HCT116 (cell line): ENCODE data around the gene CYB5D1. TPM values are rescaled to one million over a fixed set of nuclear protein-coding genes. Genes with fewer than 3 reads are reported as not detected.

ENCODE experiments used
- ATAC-seq: fragments of 200-7000 bp; cut with Tn5 transposase; 2 replicates; pipeline ENCODE4 v1.9.1; 2020; ENCODE audit warnings: mild to moderate bottlenecking, moderate library complexity
- BruUV-seq: library from RNA; stranded (reverse); fragments of 400-500 nt; replicated peaks from 2 replicates; lab custom pipeline; 2021; lab: Mats Ljungman, UMichigan
- CTCF ChIA-PET: fragments of 300-600 bp; sonication (Branson Sonifier 250); formaldehyde crosslinking; loops from one replicate; lab custom pipeline; 2021; ENCODE audit warnings: antibody characterized with exemption; lab: Charles Lee
- POLR2A ChIA-PET: fragments of 300-600, 350-600 bp; sonication (Branson Sonifier 250); formaldehyde crosslinking; loops from one replicate; lab custom pipeline; 2021; ENCODE audit warnings: antibody characterized with exemption; lab: Charles Lee
- RAD21 ChIA-PET, 2 experiments: fragments of 300-600 bp; sonication (Branson Sonifier 250); formaldehyde crosslinking; loops; one replicate each; lab custom pipeline; 2023; ENCODE audit warnings: low total read pairs in 2 of 2; ENCODE audit not compliant: uncharacterized antibody in 2 of 2, unreplicated experiment in 2 of 2, low non-redundant PET in 1 of 2; lab: Charles Lee
- DNase-seq: peaks from one replicate; pipeline ENCODE4 v3.0.0-alpha.2; 2010; ENCODE audit warnings: low read depth, low spot score
- H2AFZ ChIP-seq: fragments of 200-600 bp; shearing (Covaris generic), sonication (generic); 2 replicates; pipeline ENCODE4 v1.6.1; 2017; ENCODE audit warnings: low read depth, mixed run types, mixed read lengths, antibody characterized with exemption, low read length; ENCODE audit not compliant: poor library complexity, severe bottlenecking
- H3K27ac ChIP-seq: 2 replicates; pipeline ENCODE4 v1.5.1; 2012; ENCODE audit warnings: low read depth, low read length
- H3K27me3 ChIP-seq: fragments of 200-600 bp; sonication (generic); 2 replicates; pipeline ENCODE4 v1.6.1; 2016; ENCODE audit warnings: mixed run types, low read length, mixed read lengths; ENCODE audit not compliant: insufficient read depth
- H3K36me3 ChIP-seq, 2 experiments: fragments of 200-500 bp in 1 of 2; fragments of 200-600 bp in 1 of 2; sonication (Bioruptor generic) in 1 of 2; sonication (generic) in 1 of 2; 2 replicates each; pipeline versions ENCODE4 v1.5.1 to v1.6.1; 2014 to 2016; ENCODE audit warnings: low read length in 2 of 2, inconsistent platforms in 1 of 2, mixed read lengths in 1 of 2, mixed run types in 1 of 2; ENCODE audit not compliant: insufficient read depth in 2 of 2, control insufficient read depth in 1 of 2
- H3K4me1 ChIP-seq, 2 experiments: fragments of 200-600 bp in 1 of 2; sonication (generic) in 1 of 2; 2 replicates each; pipeline versions ENCODE4 v1.5.1 to v1.6.1; 2012 to 2017; ENCODE audit warnings: low read length in 2 of 2, inconsistent platforms in 1 of 2, mild to moderate bottlenecking in 1 of 2, mixed read lengths in 1 of 2, mixed run types in 1 of 2, moderate library complexity in 1 of 2; ENCODE audit not compliant: insufficient read depth in 2 of 2, control insufficient read depth in 1 of 2
- H3K4me2 ChIP-seq: fragments of 200-600 bp; sonication (generic); 2 replicates; pipeline ENCODE4 v1.6.1; 2017; ENCODE audit warnings: mixed run types, low read length, mixed read lengths
- H3K4me3 ChIP-seq, 2 experiments: fragments of 200-600 bp in 1 of 2; sonication (generic) in 1 of 2; replicated peaks in 1 of 2; 2 replicates each; pipeline ENCODE4 v1.5.1; 2011 to 2016; ENCODE audit warnings: low read length in 2 of 2, control low read depth in 1 of 2, low read depth in 1 of 2, mild to moderate bottlenecking in 1 of 2, mixed read lengths in 1 of 2, mixed run types in 1 of 2
- H3K79me2 ChIP-seq: fragments of 200-600 bp; sonication (generic); 2 replicates; pipeline ENCODE4 v1.6.1; 2017; ENCODE audit warnings: mild to moderate bottlenecking, mixed run types, low read length, moderate library complexity, mixed read lengths; ENCODE audit not compliant: insufficient read depth
- H3K9ac ChIP-seq: fragments of 200-600 bp; sonication (generic); 2 replicates; pipeline ENCODE4 v1.6.1; 2016; ENCODE audit warnings: low read length, mixed read lengths
- H3K9me2 ChIP-seq: fragments of 200-600 bp; sonication (generic), shearing (Covaris generic); 2 replicates; pipeline ENCODE4 v1.6.1; 2017; ENCODE audit warnings: mixed run types, mild to moderate bottlenecking, moderate library complexity; ENCODE audit not compliant: insufficient read depth
- H3K9me3 ChIP-seq, 2 experiments: fragments of 200-500 bp in 1 of 2; fragments of 200-600 bp in 1 of 2; sonication (Bioruptor generic) in 1 of 2; sonication (generic) in 1 of 2; 2 replicates each; pipeline ENCODE4 v1.6.1; 2014 to 2017; ENCODE audit warnings: low read length in 2 of 2, mixed read lengths in 2 of 2, inconsistent platforms in 1 of 2, low read depth in 1 of 2, mild to moderate bottlenecking in 1 of 2, mixed run types in 1 of 2, moderate library complexity in 1 of 2; ENCODE audit not compliant: control insufficient read depth in 1 of 2, insufficient read depth in 1 of 2
- H4K20me1 ChIP-seq: fragments of 200-600 bp; sonication (generic), shearing (Covaris generic); 2 replicates; pipeline ENCODE4 v1.6.1; 2017; ENCODE audit warnings: mixed run types, mild to moderate bottlenecking, moderate library complexity; ENCODE audit not compliant: insufficient read depth
- CEBPB ChIP-seq: IDR thresholded peaks from 2 replicates; pipeline ENCODE4 v1.6.1; 2012; ENCODE audit warnings: low read depth
- JUND ChIP-seq: IDR thresholded peaks from 2 replicates; pipeline ENCODE4 v1.6.1; 2012
- POLR2A ChIP-seq: IDR thresholded peaks from 2 replicates; pipeline ENCODE4 v1.7.0; 2011; ENCODE audit warnings: borderline replicate concordance; ENCODE audit not compliant: insufficient read depth, insufficient read length; ENCODE audit errors: extremely low read depth
- RAD21 ChIP-seq: IDR thresholded peaks from 2 replicates; pipeline ENCODE4 v1.6.1; 2012; ENCODE audit warnings: low read depth, mild to moderate bottlenecking
- SIN3A ChIP-seq: IDR thresholded peaks from 2 replicates; pipeline ENCODE4 v1.6.1; 2012; ENCODE audit warnings: low read depth
- SRF ChIP-seq: IDR thresholded peaks from 2 replicates; pipeline ENCODE4 v1.6.1; 2012; ENCODE audit warnings: low read depth
- TCF7L2 ChIP-seq: IDR thresholded peaks from 2 replicates; pipeline ENCODE4 v1.7.0; 2011; ENCODE audit warnings: borderline replicate concordance, inconsistent platforms; ENCODE audit not compliant: insufficient read depth, insufficient read length; ENCODE audit errors: extremely low read depth
- intact Hi-C: fragments of 100-400 bp; cut with micrococcal nuclease; formaldehyde crosslinking; loops from 2 replicates; pipeline ENCODE4 v1.10.0; 2022
- total RNA-seq: library from RNA; stranded (reverse); gene quantifications from one replicate; pipeline ENCODE4 v1.2.1, GENCODE V29; 2021; ENCODE audit not compliant: unreplicated experiment
- TF ChIP-seq, protein P1 (sequence below): IDR thresholded peaks from 2 replicates; pipeline ENCODE4 v1.6.1; 2012
- TF ChIP-seq, protein P2 (sequence below): IDR thresholded peaks from 2 replicates; pipeline ENCODE4 v1.6.1; 2012; ENCODE audit warnings: low read depth
- TF ChIP-seq, protein P3 (sequence below): IDR thresholded peaks from 2 replicates; pipeline ENCODE4 v1.6.1; 2011; ENCODE audit warnings: mild to moderate bottlenecking, low read length, moderate library complexity; ENCODE audit not compliant: insufficient replicate concordance; ENCODE audit errors: extremely low read depth

CYB5D1 gene
- total RNA-seq, 1 experiment from 2014 or later, result 21.5 TPM

DNA sequence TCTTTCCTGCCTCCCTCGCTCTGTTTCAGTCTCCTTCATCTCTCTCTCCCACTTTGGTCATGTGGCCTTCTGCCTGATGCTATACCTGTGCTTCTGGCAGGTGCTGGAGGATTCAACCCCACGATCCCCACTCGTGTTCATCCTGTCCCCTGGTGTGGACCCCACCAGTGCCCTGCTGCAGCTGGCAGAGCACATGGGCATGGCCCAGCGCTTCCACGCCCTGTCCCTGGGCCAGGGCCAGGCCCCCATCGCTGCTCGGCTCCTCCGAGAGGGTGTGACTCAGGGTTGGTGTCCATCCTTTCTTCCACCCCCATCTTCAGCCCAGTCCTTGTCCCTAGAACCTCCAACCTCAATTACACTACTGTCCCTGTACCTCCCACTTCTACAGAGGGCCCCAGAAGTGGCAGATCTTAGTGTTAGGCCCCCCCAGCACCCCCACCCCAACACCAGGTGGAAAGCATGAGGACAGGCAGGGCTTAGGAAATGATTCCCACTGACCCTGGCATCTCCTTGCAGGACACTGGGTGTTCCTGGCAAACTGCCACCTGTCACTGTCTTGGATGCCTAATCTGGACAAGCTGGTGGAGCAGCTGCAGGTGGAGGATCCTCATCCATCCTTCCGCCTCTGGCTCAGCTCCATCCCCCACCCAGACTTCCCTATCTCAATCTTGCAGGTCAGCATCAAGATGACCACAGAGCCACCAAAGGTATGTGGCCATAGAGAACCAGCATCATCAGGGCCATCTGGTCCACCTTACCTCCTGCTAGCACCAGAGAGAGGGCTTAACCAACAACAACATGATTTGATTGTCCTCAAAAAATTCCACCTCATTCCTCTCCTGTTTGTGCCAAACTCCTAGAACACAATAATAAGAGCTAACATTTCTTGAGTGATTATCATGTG, 33.5 kb upstream of the CYB5D1 start:
- no peaks in the 10 kb centered on the region for H3K9me2 ChIP-seq
- ATAC-seq (no peak), DNase-seq (no peak)
- no peak overlapping the region for H3K9ac ChIP-seq
- no peak overlapping the region for H3K4me2 ChIP-seq
- intact Hi-C loops, result loop anchor here (5.0 kb wide), 2 partner anchors 73 to 88 kb away; no protein-coding TSS in a partner anchor
- no peaks in the 10 kb centered on the region for H4K20me1 ChIP-seq
- H3K27ac ChIP-seq, result no peak overlapping the region
- H3K79me2 ChIP-seq, result no peaks in the 10 kb centered on the region
- ChIA-PET CTCF (interaction anchor here (0.8 to 3.6 kb wide), 17 partner anchors 8 to 233 kb away, joined by 3 to 25 read pairs (median 4); partner anchors contain the start of gene NAA38), RAD21 (interaction anchor here in 1 of 2 experiments (1.0 to 1.7 kb wide), 3 partner anchors 18 to 217 kb away, joined by 3 to 6 read pairs (median 4); partner anchors contain the start of gene NAA38), POLR2A (interaction anchor here (1.4 kb wide), 2 partner anchors 11 to 21 kb away, joined by 3 to 10 read pairs; partner anchors contain the start of gene KDM6B)
- H3K9me3 ChIP-seq, result no peaks in the 10 kb centered on the region
- no peaks in the 10 kb centered on the region for H3K36me3 ChIP-seq
- no peaks in the 10 kb centered on the region for H3K27me3 ChIP-seq
- TF ChIP-seq SIN3A (no peak), CEBPB (no peak), POLR2A (no peak), SRF (no peak), RAD21 (no peak), JUND (no peak), TCF7L2 (no peak)
- TF ChIP-seq, protein P1, sequence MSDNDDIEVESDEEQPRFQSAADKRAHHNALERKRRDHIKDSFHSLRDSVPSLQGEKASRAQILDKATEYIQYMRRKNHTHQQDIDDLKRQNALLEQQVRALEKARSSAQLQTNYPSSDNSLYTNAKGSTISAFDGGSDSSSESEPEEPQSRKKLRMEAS, result no peak
- TF ChIP-seq, protein P2, sequence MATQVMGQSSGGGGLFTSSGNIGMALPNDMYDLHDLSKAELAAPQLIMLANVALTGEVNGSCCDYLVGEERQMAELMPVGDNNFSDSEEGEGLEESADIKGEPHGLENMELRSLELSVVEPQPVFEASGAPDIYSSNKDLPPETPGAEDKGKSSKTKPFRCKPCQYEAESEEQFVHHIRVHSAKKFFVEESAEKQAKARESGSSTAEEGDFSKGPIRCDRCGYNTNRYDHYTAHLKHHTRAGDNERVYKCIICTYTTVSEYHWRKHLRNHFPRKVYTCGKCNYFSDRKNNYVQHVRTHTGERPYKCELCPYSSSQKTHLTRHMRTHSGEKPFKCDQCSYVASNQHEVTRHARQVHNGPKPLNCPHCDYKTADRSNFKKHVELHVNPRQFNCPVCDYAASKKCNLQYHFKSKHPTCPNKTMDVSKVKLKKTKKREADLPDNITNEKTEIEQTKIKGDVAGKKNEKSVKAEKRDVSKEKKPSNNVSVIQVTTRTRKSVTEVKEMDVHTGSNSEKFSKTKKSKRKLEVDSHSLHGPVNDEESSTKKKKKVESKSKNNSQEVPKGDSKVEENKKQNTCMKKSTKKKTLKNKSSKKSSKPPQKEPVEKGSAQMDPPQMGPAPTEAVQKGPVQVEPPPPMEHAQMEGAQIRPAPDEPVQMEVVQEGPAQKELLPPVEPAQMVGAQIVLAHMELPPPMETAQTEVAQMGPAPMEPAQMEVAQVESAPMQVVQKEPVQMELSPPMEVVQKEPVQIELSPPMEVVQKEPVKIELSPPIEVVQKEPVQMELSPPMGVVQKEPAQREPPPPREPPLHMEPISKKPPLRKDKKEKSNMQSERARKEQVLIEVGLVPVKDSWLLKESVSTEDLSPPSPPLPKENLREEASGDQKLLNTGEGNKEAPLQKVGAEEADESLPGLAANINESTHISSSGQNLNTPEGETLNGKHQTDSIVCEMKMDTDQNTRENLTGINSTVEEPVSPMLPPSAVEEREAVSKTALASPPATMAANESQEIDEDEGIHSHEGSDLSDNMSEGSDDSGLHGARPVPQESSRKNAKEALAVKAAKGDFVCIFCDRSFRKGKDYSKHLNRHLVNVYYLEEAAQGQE, result no peak
- TF ChIP-seq, protein P3, sequence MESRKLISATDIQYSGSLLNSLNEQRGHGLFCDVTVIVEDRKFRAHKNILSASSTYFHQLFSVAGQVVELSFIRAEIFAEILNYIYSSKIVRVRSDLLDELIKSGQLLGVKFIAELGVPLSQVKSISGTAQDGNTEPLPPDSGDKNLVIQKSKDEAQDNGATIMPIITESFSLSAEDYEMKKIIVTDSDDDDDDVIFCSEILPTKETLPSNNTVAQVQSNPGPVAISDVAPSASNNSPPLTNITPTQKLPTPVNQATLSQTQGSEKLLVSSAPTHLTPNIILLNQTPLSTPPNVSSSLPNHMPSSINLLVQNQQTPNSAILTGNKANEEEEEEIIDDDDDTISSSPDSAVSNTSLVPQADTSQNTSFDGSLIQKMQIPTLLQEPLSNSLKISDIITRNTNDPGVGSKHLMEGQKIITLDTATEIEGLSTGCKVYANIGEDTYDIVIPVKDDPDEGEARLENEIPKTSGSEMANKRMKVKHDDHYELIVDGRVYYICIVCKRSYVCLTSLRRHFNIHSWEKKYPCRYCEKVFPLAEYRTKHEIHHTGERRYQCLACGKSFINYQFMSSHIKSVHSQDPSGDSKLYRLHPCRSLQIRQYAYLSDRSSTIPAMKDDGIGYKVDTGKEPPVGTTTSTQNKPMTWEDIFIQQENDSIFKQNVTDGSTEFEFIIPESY, result no peak
- peaks cover 0 to 15% of the 10 kb centered on the region in 2 experiments; a peak in 2 of 4 replicates for H3K4me1 ChIP-seq
- BruUV-seq, result no TSS peak
- H2AFZ ChIP-seq, result no peak overlapping the region
- no peak overlapping the region for H3K4me3 ChIP-seq
